GM19023 (cell line): ENCODE results near the gene RAB34.
"Not testable (repeated sequence)": the region's sequence is repeated elsewhere in the genome, so short reads cannot be mapped to it uniquely, and the experiment has no call there.

Source experiments
- ATAC-seq: cut with Tn5 transposase; IDR thresholded peaks from one replicate; pipeline ENCODE4 v1.9.1; 2021; ENCODE audit warnings: mild to moderate bottlenecking, moderate library complexity; ENCODE audit not compliant: unreplicated experiment

Gene RAB34

GRCh38 chr17:28746611-28747050 lies 29.0 kb upstream of the RAB34 start:
- ATAC-seq: no peak

GRCh38 chr17:28745786-28746411 lies 28.2 kb upstream of the RAB34 start:
- no peak for ATAC-seq

GRCh38 chr17:28744972-28745785 lies 27.5 kb upstream of the RAB34 start:
- no peak for ATAC-seq

GRCh38 chr17:28744104-28744971 lies 26.7 kb upstream of the RAB34 start:
- peak; percentile 35 for ATAC-seq

GRCh38 chr17:28743243-28744103 lies 25.8 kb upstream of the RAB34 start, which contains the start of gene TRAF4:
Gene TRAF4, plus strand, starts transcription at chr17:28744011. Its CDS starts 102 bp downstream, at chr17:28744113.
- peak; percentile 68 for ATAC-seq

GRCh38 chr17:28741358-28742349 lies 24.0 kb upstream of the RAB34 start:
- ATAC-seq: no peak

GRCh38 chr17:28740406-28741357 lies 23.0 kb upstream of the RAB34 start:
- ATAC-seq: no peak

GRCh38 chr17:28738680-28739384 lies 21.2 kb upstream of the RAB34 start:
- no peak for ATAC-seq

- peak; percentile 69 for ATAC-seq
These were observed 20.4 kb upstream of the RAB34 start for GRCh38 chr17:28737770-28738679.

- no peak for ATAC-seq
These were observed 19.6 kb upstream of the RAB34 start for GRCh38 chr17:28737316-28737715.

- ATAC-seq: not testable (repeated sequence)
These were observed 18.5 kb upstream of the RAB34 start for GRCh38 chr17:28735913-28736769.

GRCh38 chr17:28735242-28735722 lies 17.6 kb upstream of the RAB34 start:
- no peak for ATAC-seq

GRCh38 chr17:28734712-28735241 lies 17.1 kb upstream of the RAB34 start:
- no peak for ATAC-seq

- no peak for ATAC-seq
These were observed 15.7 kb upstream of the RAB34 start for GRCh38 chr17:28733346-28733745.

GRCh38 chr17:28729950-28730330 lies 12.3 kb upstream of the RAB34 start:
- ATAC-seq: no peak
